Activated CD8-positive, alpha-beta T cell treated with anti-CD3 and anti-CD28 coated beads, Interleukin-2, amount 10 ng/mL, durations not matched to agents 7 days and 5 days (primary cell): ENCODE data around the gene IGFBP4. TPM values are rescaled to one million over a fixed set of nuclear protein-coding genes. Genes with fewer than 3 reads are reported as not detected.

ENCODE experiments used
- ATAC-seq: fragments of 150-1000 bp; cut with Tn5 transposase; one replicate; pipeline ENCODE4 v1.10.0; 2021; ENCODE audit warnings: moderate library complexity
- CTCF ChIA-PET: fragments of 350-600 bp; sonication (Branson Sonifier 250); formaldehyde crosslinking; loops from one replicate; lab custom pipeline; 2021; ENCODE audit warnings: antibody characterized with exemption; lab: Charles Lee
- POLR2A ChIA-PET: fragments of 350-600 bp; sonication (Branson Sonifier 250); formaldehyde crosslinking; loops from one replicate; lab custom pipeline; 2021; ENCODE audit warnings: antibody characterized with exemption; lab: Charles Lee
- DNase-seq: peaks from one replicate; pipeline ENCODE4 v3.0.0-alpha.2; 2020
- H3K27ac Mint-ChIP-seq: one replicate; pipeline ENCODE4 v1.8.0; 2021; ENCODE audit warnings: mild to moderate bottlenecking, mixed read lengths
- H3K27me3 Mint-ChIP-seq: one replicate; pipeline ENCODE4 v1.8.0; 2021; ENCODE audit warnings: low read depth, mixed read lengths
- H3K36me3 Mint-ChIP-seq: one replicate; pipeline ENCODE4 v1.8.0; 2021; ENCODE audit warnings: low read depth, mixed read lengths
- H3K4me1 Mint-ChIP-seq: one replicate; pipeline ENCODE4 v1.8.0; 2021; ENCODE audit warnings: low read depth, mixed read lengths
- H3K4me3 Mint-ChIP-seq: one replicate; pipeline ENCODE4 v1.8.0; 2021; ENCODE audit warnings: mild to moderate bottlenecking, mixed read lengths
- H3K9me3 Mint-ChIP-seq: one replicate; pipeline ENCODE4 v1.8.0; 2022; ENCODE audit warnings: mixed read lengths; ENCODE audit not compliant: insufficient read depth
- total RNA-seq, 2 experiments: library from RNA; stranded (reverse); gene quantifications; one replicate each; pipeline ENCODE4 v1.2.3, GENCODE V29; 2021

IGFBP4 gene
- total RNA-seq, 2 experiments from 2014 or later = 28.7 to 28.9 TPM

GRCh38 chr17:40456396-40456951, 13.2 kb downstream of the IGFBP4 start:
- Mint-ChIP-seq H3K27me3 (no peaks in the 10 kb centered on the region), H3K27ac (no peak overlapping the region), H3K36me3 (peaks cover 20% of the 10 kb centered on the region), H3K4me3 (no peak overlapping the region), H3K4me1 (peaks cover 2% of the 10 kb centered on the region), H3K9me3 (no peaks in the 10 kb centered on the region)
- ATAC-seq = no peak
- DNase-seq = no peak
- POLR2A ChIA-PET = interaction anchor here (1.1 kb wide), 1 partner anchor 104 kb away, joined by 3 read pairs; no protein-coding TSS in a partner anchor
- CTCF ChIA-PET = interaction anchor here (1.0 to 2.7 kb wide), 4 partner anchors 9 to 77 kb away, joined by 3 to 11 read pairs (median 4); no protein-coding TSS in a partner anchor

- peaks cover 2% of the 10 kb centered on the region for H3K4me1 Mint-ChIP-seq
- H3K9me3 Mint-ChIP-seq = no peaks in the 10 kb centered on the region
- ChIA-PET CTCF (interaction anchor here (1.4 kb wide), 1 partner anchor 19 kb away, joined by 5 read pairs; no protein-coding TSS in a partner anchor), POLR2A (interaction anchor here (1.5 kb wide), 1 partner anchor 13 kb away, joined by 6 read pairs; no protein-coding TSS in a partner anchor)
- DNase-seq = no peak
- H3K27ac Mint-ChIP-seq = no peak overlapping the region
- no peak overlapping the region for H3K4me3 Mint-ChIP-seq
- H3K27me3 Mint-ChIP-seq = no peaks in the 10 kb centered on the region
- no peak for ATAC-seq
- H3K36me3 Mint-ChIP-seq = peaks cover 18% of the 10 kb centered on the region
Measured at GRCh38 chr17:40457369-40457768, 14.1 kb downstream of the IGFBP4 start.

GRCh38 chr17:40457964-40458791, 14.9 kb downstream of the IGFBP4 start:
- peaks cover 17% of the 10 kb centered on the region for H3K36me3 Mint-ChIP-seq
- DNase-seq (no peak), ATAC-seq (no peak)
- H3K9me3 Mint-ChIP-seq = no peaks in the 10 kb centered on the region
- peaks cover 2% of the 10 kb centered on the region for H3K4me1 Mint-ChIP-seq
- no peaks in the 10 kb centered on the region for H3K27me3 Mint-ChIP-seq
- POLR2A ChIA-PET = interaction anchor here (0.7 to 1.5 kb wide), 2 partner anchors 14 to 96 kb away, joined by 3 to 6 read pairs; no protein-coding TSS in a partner anchor
- no peak overlapping the region for H3K27ac Mint-ChIP-seq
- CTCF ChIA-PET = interaction anchor here (1.4 kb wide), 1 partner anchor 18 kb away, joined by 5 read pairs; no protein-coding TSS in a partner anchor
- H3K4me3 Mint-ChIP-seq = no peak overlapping the region

- H3K4me3 Mint-ChIP-seq = no peak overlapping the region
- H3K9me3 Mint-ChIP-seq = no peaks in the 10 kb centered on the region
- peaks cover 13% of the 10 kb centered on the region for H3K36me3 Mint-ChIP-seq
- CTCF ChIA-PET = no interaction called here
- POLR2A ChIA-PET = no interaction called here
- no peaks in the 10 kb centered on the region for H3K27me3 Mint-ChIP-seq
- no peak overlapping the region for H3K27ac Mint-ChIP-seq
- H3K4me1 Mint-ChIP-seq = peaks cover 2% of the 10 kb centered on the region
- DNase-seq (no peak), ATAC-seq (no peak)
Measured at GRCh38 chr17:40458851-40459482, 15.7 kb downstream of the IGFBP4 start.

- Mint-ChIP-seq H3K27me3 (no peaks in the 10 kb centered on the region), H3K9me3 (no peaks in the 10 kb centered on the region), H3K4me1 (peaks cover 2% of the 10 kb centered on the region), H3K27ac (no peak overlapping the region), H3K4me3 (no peak overlapping the region), H3K36me3 (peaks cover 10% of the 10 kb centered on the region)
- ChIA-PET POLR2A (interaction anchor here (1.5 kb wide), 1 partner anchor 20 kb away, joined by 3 read pairs; no protein-coding TSS in a partner anchor), CTCF (interaction anchor here (1.3 kb wide), 1 partner anchor 73 kb away, joined by 5 read pairs; no protein-coding TSS in a partner anchor)
- DNase-seq (no peak), ATAC-seq (no peak)
Measured at GRCh38 chr17:40459636-40460603, 16.7 kb downstream of the IGFBP4 start.

GRCh38 chr17:40460604-40460967, 17.3 kb downstream of the IGFBP4 start:
- Mint-ChIP-seq H3K27me3 (peaks cover under 1% of the 10 kb centered on the region), H3K9me3 (no peaks in the 10 kb centered on the region), H3K4me3 (no peak overlapping the region), H3K36me3 (peaks cover 10% of the 10 kb centered on the region), H3K4me1 (peaks cover 2% of the 10 kb centered on the region), H3K27ac (no peak overlapping the region)
- ATAC-seq (no peak), DNase-seq (no peak)
- ChIA-PET CTCF (interaction anchor here (1.3 kb wide), 1 partner anchor 73 kb away, joined by 5 read pairs; no protein-coding TSS in a partner anchor), POLR2A (interaction anchor here (1.5 kb wide), 1 partner anchor 20 kb away, joined by 3 read pairs; no protein-coding TSS in a partner anchor)

- H3K4me1 Mint-ChIP-seq = peaks cover 2% of the 10 kb centered on the region
- H3K27me3 Mint-ChIP-seq = peaks cover 4% of the 10 kb centered on the region
- no peak overlapping the region for H3K27ac Mint-ChIP-seq
- H3K4me3 Mint-ChIP-seq = no peak overlapping the region
- CTCF ChIA-PET = interaction anchor here (1.0 to 1.3 kb wide), 2 partner anchors 15 to 72 kb away, joined by 3 to 5 read pairs; no protein-coding TSS in a partner anchor
- H3K36me3 Mint-ChIP-seq = peaks cover 5% of the 10 kb centered on the region
- POLR2A ChIA-PET = interaction anchor here (0.5 to 1.5 kb wide), 3 partner anchors 14 to 92 kb away, joined by 3 to 5 read pairs (median 3); no protein-coding TSS in a partner anchor
- ATAC-seq (no peak), DNase-seq (no peak)
- no peaks in the 10 kb centered on the region for H3K9me3 Mint-ChIP-seq
Measured at GRCh38 chr17:40460968-40461731, 17.9 kb downstream of the IGFBP4 start.

GRCh38 chr17:40461732-40462342, 18.6 kb downstream of the IGFBP4 start:
- ChIA-PET CTCF (interaction anchor here (1.0 kb wide), 1 partner anchor 15 kb away, joined by 3 read pairs; no protein-coding TSS in a partner anchor), POLR2A (interaction anchor here (0.5 to 0.9 kb wide), 3 partner anchors 14 to 92 kb away, joined by 3 to 5 read pairs (median 3); no protein-coding TSS in a partner anchor)
- DNase-seq (no peak), ATAC-seq (no peak)
- H3K27me3 Mint-ChIP-seq = peaks cover 8% of the 10 kb centered on the region
- H3K4me3 Mint-ChIP-seq = no peak overlapping the region
- H3K4me1 Mint-ChIP-seq = peaks cover 8% of the 10 kb centered on the region
- peaks cover 5% of the 10 kb centered on the region for H3K36me3 Mint-ChIP-seq
- no peak overlapping the region for H3K27ac Mint-ChIP-seq
- no peaks in the 10 kb centered on the region for H3K9me3 Mint-ChIP-seq

- CTCF ChIA-PET = interaction anchor here (0.6 kb wide), 1 partner anchor 23 kb away, joined by 3 read pairs; no protein-coding TSS in a partner anchor
- Mint-ChIP-seq H3K36me3 (peaks cover under 1% of the 10 kb centered on the region), H3K4me3 (no peak overlapping the region), H3K4me1 (peaks cover 9% of the 10 kb centered on the region), H3K27me3 (peaks cover 9% of the 10 kb centered on the region), H3K27ac (no peak overlapping the region), H3K9me3 (no peaks in the 10 kb centered on the region)
- POLR2A ChIA-PET = interaction anchor here (0.9 to 1.3 kb wide), 2 partner anchors 69 to 71 kb away, joined by 3 to 5 read pairs; no protein-coding TSS in a partner anchor
- no peak for DNase-seq
- ATAC-seq = no peak
Measured at GRCh38 chr17:40462343-40463121, 19.3 kb downstream of the IGFBP4 start.
